GM12878 (cell line): Measurements from ENCODE around the gene STRA6. TPM values are rescaled to one million over a fixed set of nuclear protein-coding genes. Genes with fewer than 3 reads are reported as not detected.

Source experiments
- ATAC-seq: fragments of 200-7000 bp; cut with Tn5 transposase; 3 replicates; pipeline ENCODE4 v1.9.1; 2020; ENCODE audit warnings: mild to moderate bottlenecking, moderate library complexity
- BruUV-seq: library from RNA; stranded (reverse); fragments of 400-500 nt; replicated peaks from 2 replicates; lab custom pipeline; 2021; lab: Mats Ljungman, UMichigan
- CTCF ChIA-PET: fragments of 300-600 bp; sonication (Branson Sonifier 250); formaldehyde crosslinking; extraction: SDS; loops from one replicate; lab custom pipeline; 2021; ENCODE audit warnings: inconsistent platforms; lab: Yijun Ruan, JAX
- POLR2A ChIA-PET: fragments of 350-600 bp; formaldehyde crosslinking; extraction: SDS; loops from one replicate; lab custom pipeline; 2021; ENCODE audit warnings: inconsistent platforms; lab: Charles Lee
- RAD21 ChIA-PET: fragments of 300-600 bp; sonication (Branson Sonifier 250); formaldehyde crosslinking; loops from one replicate; lab custom pipeline; 2023; ENCODE audit warnings: antibody characterized with exemption; ENCODE audit not compliant: unreplicated experiment; lab: Charles Lee
- SMC1A ChIA-PET: fragments of 300-600 bp; sonication (Branson Sonifier 250); formaldehyde crosslinking; loops from one replicate; lab custom pipeline; 2023; ENCODE audit not compliant: unreplicated experiment, uncharacterized antibody; lab: Charles Lee
- DNase-seq: peaks from one replicate; pipeline ENCODE4 v3.0.0-alpha.2; 2011; ENCODE audit warnings: low read depth, low spot score
- FAIRE-seq: peaks from 3 replicates; lab custom pipeline; 2011; peaks lifted over from hg19 to GRCh38; lab: Jason Lieb, UNC
- H2AFZ ChIP-seq: 2 replicates; pipeline ENCODE4 v1.6.0; 2011; ENCODE audit warnings: low read depth, low read length, control low read depth; ENCODE audit not compliant: control insufficient read depth
- H3K27ac ChIP-seq: 2 replicates; pipeline ENCODE4 v1.5.1; 2011; ENCODE audit warnings: control low read depth; ENCODE audit not compliant: control insufficient read depth, insufficient read depth
- H3K27me3 ChIP-seq, 2 experiments: replicated peaks in 1 of 2; 2 replicates each; pipeline versions ENCODE4 v1.6.0 to v1.6.1; 2011; ENCODE audit warnings: low read length in 1 of 2; ENCODE audit not compliant: control insufficient read depth in 2 of 2, insufficient read depth in 2 of 2
- H3K36me3 ChIP-seq, 2 experiments: 2 replicates each; pipeline ENCODE4 v1.5.1; 2011; ENCODE audit warnings: low read length in 1 of 2; ENCODE audit not compliant: control insufficient read depth in 2 of 2, insufficient read depth in 2 of 2
- H3K4me1 ChIP-seq: 2 replicates; pipeline ENCODE4 v1.6.1; 2011; ENCODE audit warnings: mild to moderate bottlenecking, low read length, moderate library complexity, mixed read lengths; ENCODE audit not compliant: control insufficient read depth, insufficient read depth
- H3K4me2 ChIP-seq: 2 replicates; pipeline ENCODE4 v1.6.0; 2011; ENCODE audit warnings: control low read depth; ENCODE audit not compliant: control insufficient read depth, insufficient read depth
- H3K4me3 ChIP-seq: fragments of 200-600 bp; sonication (generic); 2 replicates; pipeline ENCODE4 v1.5.1; 2016
- H3K79me2 ChIP-seq: 2 replicates; pipeline ENCODE4 v1.6.0; 2011; ENCODE audit warnings: low read length; ENCODE audit not compliant: control insufficient read depth, insufficient read depth
- H3K9ac ChIP-seq: 2 replicates; pipeline ENCODE4 v1.8.0; 2011; ENCODE audit warnings: low read length, control low read depth, mixed read lengths; ENCODE audit not compliant: control insufficient read depth, insufficient read depth
- H3K9me3 ChIP-seq: replicated peaks from 3 replicates; pipeline ENCODE4 v1.5.1; 2011; ENCODE audit warnings: mild to moderate bottlenecking, low read length; ENCODE audit not compliant: control insufficient read depth, insufficient read depth
- H4K20me1 ChIP-seq: 2 replicates; pipeline ENCODE4 v1.6.0; 2011; ENCODE audit not compliant: control insufficient read depth, insufficient read depth
- ATF7 ChIP-seq: fragments of 450-650 bp; IDR thresholded peaks from 2 replicates; pipeline ENCODE4 v1.6.1; 2016; ENCODE audit warnings: low read depth, mild to moderate bottlenecking
- BMI1 ChIP-seq: fragments of 450-650 bp; IDR thresholded peaks from 2 replicates; pipeline ENCODE4 v1.6.1; 2016; ENCODE audit warnings: mild to moderate bottlenecking, moderate library complexity, borderline replicate concordance
- BRCA1 ChIP-seq: IDR thresholded peaks from 2 replicates; pipeline ENCODE4 v1.6.1; 2011; ENCODE audit warnings: low read depth, low read length, improper control_type of control experiment
- CBX3 ChIP-seq: fragments of 200-600 bp; sonication (generic); IDR thresholded peaks from 2 replicates; pipeline ENCODE4 v1.6.1; 2016; ENCODE audit warnings: low read depth, borderline replicate concordance
- E2F4 ChIP-seq: IDR thresholded peaks from 2 replicates; pipeline ENCODE4 v1.6.1; 2012; ENCODE audit warnings: low read depth, low read length, improper control_type of control experiment
- HCFC1 ChIP-seq: fragments of 150-350 bp; IDR thresholded peaks from 2 replicates; pipeline ENCODE4 v1.6.1; 2014; ENCODE audit warnings: low read length
- MXI1 ChIP-seq: fragments of 150-350 bp; IDR thresholded peaks from 2 replicates; pipeline ENCODE4 v1.6.1; 2011; ENCODE audit warnings: low read depth, mild to moderate bottlenecking, inconsistent platforms, low read length, improper control_type of control experiment
- NR2C1 ChIP-seq: fragments of 450-650 bp; IDR thresholded peaks from 2 replicates; pipeline ENCODE4 v1.6.1; 2017; ENCODE audit warnings: antibody characterized with exemption, mild to moderate bottlenecking, moderate library complexity
- SMAD5 ChIP-seq: IDR thresholded peaks from 2 replicates; pipeline ENCODE4 v1.6.1; 2016; ENCODE audit warnings: antibody characterized with exemption, low read depth
- SUZ12 ChIP-seq: fragments of 200-600 bp; sonication (generic); IDR thresholded peaks from one replicate; pipeline ENCODE4 v1.6.1; 2018; ENCODE audit warnings: antibody characterized with exemption, mild to moderate bottlenecking; ENCODE audit not compliant: unreplicated experiment
- TBL1XR1 ChIP-seq: IDR thresholded peaks from 2 replicates; pipeline ENCODE4 v1.6.1; 2012; ENCODE audit warnings: low read depth, low read length, improper control_type of control experiment
- ZNF24 ChIP-seq: fragments of 450-650 bp; IDR thresholded peaks from 2 replicates; pipeline ENCODE4 v1.6.1; 2017; ENCODE audit warnings: antibody characterized with exemption, mild to moderate bottlenecking
- WGBS: methylation state at CpG from one replicate; pipeline ENCODE4 v1.1.6; 2016; ENCODE audit warnings: low lambda C conversion rate; ENCODE audit not compliant: insufficient replicate concordance, insufficient coverage; ENCODE audit errors: missing lambda C conversion rate; 5-methylcytosine and 5-hydroxymethylcytosine counted together
- in situ Hi-C: fragments of 300-500 bp; cut with MboI; formaldehyde crosslinking; loops from 9 replicates; pipeline ENCODE4 v1.14.3; 2018; ENCODE audit warnings: mixed read lengths
- intact Hi-C: fragments of 100-400 bp; cut with micrococcal nuclease; formaldehyde crosslinking; loops from one replicate; pipeline ENCODE4 v1.14.2; 2022; ENCODE audit not compliant: unreplicated experiment
- polyA plus RNA-seq, 11 experiments: library from polyadenylated mRNA; depleted of rRNA in 4 of 11; unstranded in 6 of 11; stranded (reverse) in 5 of 11; fragments of >200 nt; fragmentation: Nextera tagmentation in 4 of 11; fragmentation: Illumina TruSeq in 1 of 11; extraction: Ambion mirVana in 4 of 11; extraction: Trizol in 1 of 11; gene quantifications; 1 replicate in 1 of 11; 2 replicates in 10 of 11; pipeline versions ENCODE4 v1.2.1 to v1.2.3, GENCODE V29; 2011 to 2016; ENCODE audit warnings: inconsistent platforms in 2 of 11, missing spikeins in 2 of 11, low read depth in 1 of 11
- total RNA-seq, 4 experiments: library from RNA; depleted of rRNA in 3 of 4; stranded (reverse); fragments of >200 nt in 3 of 4; fragmentation: Illumina TruSeq in 1 of 4; extraction: Trizol in 1 of 4; gene quantifications; 2 replicates each; pipeline versions ENCODE4 v1.2.1 to v1.2.3, GENCODE V29; 2013 to 2021
- TF ChIP-seq, protein P1 (sequence below): fragments of 450-650 bp; IDR thresholded peaks from 2 replicates; pipeline ENCODE4 v1.6.1; 2016; ENCODE audit warnings: mild to moderate bottlenecking

STRA6 gene
- total and polyA plus RNA-seq, 10 of the 15 experiments (the other 5 are each of a cell fraction or from before 2014, with no cell fraction given): 0.31 to 10.8 (median 5.8) TPM

GRCh38 chr15:74168711-74169126, 33.9 kb downstream of the STRA6 start:
- H3K4me1 ChIP-seq: peaks cover 17% of the 10 kb centered on the region
- RAD21 ChIA-PET: no interaction called here
- in situ Hi-C loops: no loop called here
- CTCF ChIA-PET: no interaction called here
- no peak overlapping the region for H3K9ac ChIP-seq
- H2AFZ ChIP-seq: no peak overlapping the region
- no peaks in the 10 kb centered on the region for H3K27me3 ChIP-seq
- H3K36me3 ChIP-seq: no peaks in the 10 kb centered on the region
- no peak for FAIRE-seq
- 25% methylated on average over 3 of the region's 3 CpGs for WGBS
- no peak overlapping the region for H3K4me2 ChIP-seq
- no TSS peak for BruUV-seq
- H3K9me3 ChIP-seq: no peaks in the 10 kb centered on the region
- ATAC-seq: no peak
- SMC1A ChIA-PET: no interaction called here
- intact Hi-C loops: no loop called here
- no peaks in the 10 kb centered on the region for H3K79me2 ChIP-seq
- H3K4me3 ChIP-seq: no peak overlapping the region
- TF ChIP-seq NR2C1 (no peak), ATF7 (no peak), ZNF24 (no peak), E2F4 (no peak), BMI1 (no peak), BRCA1 (no peak), SUZ12 (no peak), TBL1XR1 (no peak), MXI1 (no peak), CBX3 (no peak), HCFC1 (no peak), SMAD5 (no peak)
- TF ChIP-seq, protein P1, sequence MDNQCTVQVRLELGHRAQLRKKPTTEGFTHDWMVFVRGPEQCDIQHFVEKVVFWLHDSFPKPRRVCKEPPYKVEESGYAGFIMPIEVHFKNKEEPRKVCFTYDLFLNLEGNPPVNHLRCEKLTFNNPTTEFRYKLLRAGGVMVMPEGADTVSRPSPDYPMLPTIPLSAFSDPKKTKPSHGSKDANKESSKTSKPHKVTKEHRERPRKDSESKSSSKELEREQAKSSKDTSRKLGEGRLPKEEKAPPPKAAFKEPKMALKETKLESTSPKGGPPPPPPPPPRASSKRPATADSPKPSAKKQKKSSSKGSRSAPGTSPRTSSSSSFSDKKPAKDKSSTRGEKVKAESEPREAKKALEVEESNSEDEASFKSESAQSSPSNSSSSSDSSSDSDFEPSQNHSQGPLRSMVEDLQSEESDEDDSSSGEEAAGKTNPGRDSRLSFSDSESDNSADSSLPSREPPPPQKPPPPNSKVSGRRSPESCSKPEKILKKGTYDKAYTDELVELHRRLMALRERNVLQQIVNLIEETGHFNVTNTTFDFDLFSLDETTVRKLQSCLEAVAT: no peak
- no peak for DNase-seq
- no peaks in the 10 kb centered on the region for H4K20me1 ChIP-seq
- H3K27ac ChIP-seq: no peak overlapping the region
- POLR2A ChIA-PET: no interaction called here
